Immature natural killer cell (primary cell): ENCODE results near the gene GPR85. TPM values are rescaled to one million over a fixed set of nuclear protein-coding genes. Genes with fewer than 3 reads are reported as not detected.
"Not testable (repeated sequence)": the region's sequence is repeated elsewhere in the genome, so short reads cannot be mapped to it uniquely, and the experiment has no call there.

ENCODE experiments used
- DNase-seq, 3 donors: peaks; one replicate each; pipeline ENCODE4 v3.0.0; 2022; ENCODE audit warnings: mixed read lengths in 1 of 3
- H3K27ac Mint-ChIP-seq, 6 donors: one replicate each; pipeline ENCODE4 v1.8.0; 2020; ENCODE audit warnings: mixed read lengths in 6 of 6, mild to moderate bottlenecking in 5 of 6, inconsistent platforms in 4 of 6, moderate library complexity in 3 of 6
- H3K27me3 Mint-ChIP-seq, 3 donors: one replicate each; pipeline ENCODE4 v1.8.0; 2020 to 2021; ENCODE audit warnings: low read depth in 3 of 3, mild to moderate bottlenecking in 3 of 3, mixed read lengths in 3 of 3, moderate library complexity in 3 of 3, inconsistent platforms in 1 of 3
- H3K36me3 Mint-ChIP-seq, 3 donors: one replicate each; pipeline ENCODE4 v1.8.0; 2020; ENCODE audit warnings: mixed read lengths in 3 of 3, inconsistent platforms in 2 of 3, mild to moderate bottlenecking in 2 of 3
- H3K4me1 Mint-ChIP-seq, 2 donors: one replicate each; pipeline ENCODE4 v1.8.0; 2020; ENCODE audit warnings: inconsistent platforms in 2 of 2, mild to moderate bottlenecking in 2 of 2, mixed read lengths in 2 of 2, moderate library complexity in 1 of 2
- H3K4me3 Mint-ChIP-seq, 5 donors: one replicate each; pipeline ENCODE4 v1.8.0; 2020; ENCODE audit warnings: mild to moderate bottlenecking in 5 of 5, mixed read lengths in 5 of 5, inconsistent platforms in 3 of 5, moderate library complexity in 3 of 5
- H3K9me3 Mint-ChIP-seq, 6 donors: one replicate each; pipeline ENCODE4 v1.8.0; 2020; ENCODE audit warnings: mild to moderate bottlenecking in 6 of 6, mixed read lengths in 6 of 6, inconsistent platforms in 4 of 6, moderate library complexity in 3 of 6
- polyA plus RNA-seq, 3 donors: library from polyadenylated mRNA; unstranded; fragments of 300-500 nt; fragmentation: Illumina TruSeq; gene quantifications; one replicate each; pipeline ENCODE4 v1.2.3, GENCODE V29; 2021

GPR85 gene
- polyA plus RNA-seq, 3 donors from 2014 or later: not detected

- Mint-ChIP-seq H3K27me3 (peaks cover 3 to 7% (median 6%) of the 10 kb centered on the region in 3 donors), H3K36me3 (no peaks in the 10 kb centered on the region), H3K4me3 (no peak overlapping the region), H3K27ac (no peak overlapping the region), H3K9me3 (peaks cover 0 to 4% (median 0%) of the 10 kb centered on the region in 6 donors), H3K4me1 (no peaks in the 10 kb centered on the region)
- no peak for DNase-seq
Measured at GRCh38 chr7:113062499-113062898, 24.1 kb downstream of the GPR85 start.

GRCh38 chr7:113060100-113060499 is 26.5 kb downstream of the GPR85 start:
- Mint-ChIP-seq H3K27ac (no peak overlapping the region), H3K4me1 (no peaks in the 10 kb centered on the region), H3K36me3 (peaks cover 0 to 3% (median 0%) of the 10 kb centered on the region in 3 donors), H3K9me3 (peaks cover 0 to 5% (median 0%) of the 10 kb centered on the region in 6 donors), H3K4me3 (no peak overlapping the region), H3K27me3 (peaks cover 2 to 5% (median 4%) of the 10 kb centered on the region in 3 donors)
- DNase-seq: no peak

GRCh38 chr7:113054938-113055337 is 31.7 kb downstream of the GPR85 start:
- H3K4me1 Mint-ChIP-seq: no peaks in the 10 kb centered on the region
- no peak overlapping the region for H3K27ac Mint-ChIP-seq
- H3K27me3 Mint-ChIP-seq: peaks cover 2 to 5% (median 3%) of the 10 kb centered on the region in 3 donors
- peaks cover 0 to 13% (median under 1%) of the 10 kb centered on the region in 6 donors for H3K9me3 Mint-ChIP-seq
- no peak for DNase-seq
- H3K36me3 Mint-ChIP-seq: peaks cover 0 to 3% (median 0%) of the 10 kb centered on the region in 3 donors
- no peak overlapping the region for H3K4me3 Mint-ChIP-seq

GRCh38 chr7:113054272-113054671 is 32.4 kb downstream of the GPR85 start:
- DNase-seq, H3K4me3 Mint-ChIP-seq, H3K4me1 Mint-ChIP-seq, H3K27ac Mint-ChIP-seq, H3K27me3 Mint-ChIP-seq, H3K36me3 Mint-ChIP-seq: not testable (repeated sequence)
- H3K9me3 Mint-ChIP-seq: peaks cover 0 to 13% (median under 1%) of the 10 kb centered on the region in 6 donors

DNA sequence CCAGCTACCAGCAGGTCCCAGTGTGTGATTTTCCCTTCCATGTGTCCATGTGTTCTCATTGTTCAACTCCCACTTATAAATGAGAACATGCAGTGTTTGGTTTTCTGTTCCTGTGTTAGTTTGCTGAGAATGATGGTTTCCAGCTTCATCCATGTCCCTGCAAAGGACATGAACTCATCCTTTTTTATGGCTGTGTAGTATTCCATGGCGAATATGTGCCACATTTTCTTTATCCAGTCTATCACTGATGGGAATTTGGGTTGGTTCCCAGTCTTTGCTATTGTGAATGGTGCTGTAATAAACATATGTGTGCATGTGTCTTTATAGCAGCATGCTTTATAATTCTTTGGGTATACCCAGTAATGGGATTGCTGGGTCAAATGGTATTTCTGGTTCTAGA is 37.4 kb downstream of the GPR85 start:
- not testable (repeated sequence) for H3K4me3 Mint-ChIP-seq, H3K27me3 Mint-ChIP-seq, H3K4me1 Mint-ChIP-seq, H3K27ac Mint-ChIP-seq, H3K36me3 Mint-ChIP-seq, DNase-seq
- H3K9me3 Mint-ChIP-seq: peaks cover 0 to 12% (median under 1%) of the 10 kb centered on the region in 6 donors

DNA sequence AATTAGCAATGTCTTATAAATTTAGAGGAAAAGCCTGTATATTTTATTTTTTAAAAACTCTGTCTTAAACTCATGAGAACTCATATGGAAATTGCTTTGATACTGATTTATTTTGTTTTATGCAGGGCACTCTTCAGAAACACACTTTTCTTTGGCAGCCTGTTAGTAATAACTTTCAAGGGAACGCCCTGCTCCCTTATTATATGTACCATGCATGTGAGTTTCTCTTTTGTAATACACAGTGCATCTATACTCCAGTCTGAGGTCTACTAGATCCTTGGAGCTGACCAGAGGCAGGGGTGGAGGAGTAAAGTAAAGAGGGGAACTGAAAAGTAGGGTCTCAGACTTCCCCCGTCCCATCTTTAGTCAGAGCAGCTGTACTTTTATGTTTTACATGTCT is 40.2 kb downstream of the GPR85 start:
- Mint-ChIP-seq H3K4me3 (no peak overlapping the region), H3K27me3 (peaks cover 0 to 8% (median 1%) of the 10 kb centered on the region in 3 donors), H3K9me3 (peaks cover 0 to 4% (median under 1%) of the 10 kb centered on the region in 6 donors), H3K4me1 (no peaks in the 10 kb centered on the region), H3K36me3 (no peaks in the 10 kb centered on the region), H3K27ac (no peak overlapping the region)
- no peak for DNase-seq

GRCh38 chr7:113045379-113045778 is 41.2 kb downstream of the GPR85 start:
- no peak overlapping the region for H3K4me3 Mint-ChIP-seq

DNA sequence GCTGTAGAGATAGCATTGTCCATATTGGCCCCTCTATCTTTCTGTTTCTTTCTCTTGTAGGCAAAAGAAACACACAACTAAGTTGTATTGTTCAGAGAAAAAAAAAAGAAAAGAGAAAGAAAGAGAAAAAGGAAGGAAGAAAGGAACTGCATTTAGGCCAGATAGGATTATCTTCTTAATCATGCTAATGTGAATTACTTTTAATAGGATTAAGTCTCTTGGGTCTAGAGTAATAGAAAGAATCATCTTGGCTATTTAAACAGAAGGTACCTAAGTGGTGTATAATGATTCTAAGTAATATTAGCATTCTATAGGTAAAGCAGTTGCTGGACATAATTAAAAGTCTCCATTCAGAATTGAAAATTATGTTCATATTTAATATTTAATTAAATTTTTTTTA is 42.2 kb downstream of the GPR85 start:
- Mint-ChIP-seq H3K27me3 (peaks cover 0 to 11% (median 1%) of the 10 kb centered on the region in 3 donors), H3K9me3 (peaks cover 0 to 10% (median 0%) of the 10 kb centered on the region in 6 donors), H3K4me3 (no peak overlapping the region), H3K36me3 (no peaks in the 10 kb centered on the region), H3K27ac (no peak overlapping the region), H3K4me1 (no peaks in the 10 kb centered on the region)
- DNase-seq: no peak

More at GRCh38 chr7:113045379-113045778, 41.2 kb downstream of the GPR85 start:
- H3K36me3 Mint-ChIP-seq: no peaks in the 10 kb centered on the region
- no peaks in the 10 kb centered on the region for H3K4me1 Mint-ChIP-seq
- DNase-seq: no peak
- no peak overlapping the region for H3K27ac Mint-ChIP-seq
- H3K27me3 Mint-ChIP-seq: peaks cover 0 to 10% (median 1%) of the 10 kb centered on the region in 3 donors
- peaks cover 0 to 10% (median under 1%) of the 10 kb centered on the region in 6 donors for H3K9me3 Mint-ChIP-seq

GRCh38 chr7:113040849-113041248 is 45.8 kb downstream of the GPR85 start:
- no peaks in the 10 kb centered on the region for H3K4me1 Mint-ChIP-seq
- H3K4me3 Mint-ChIP-seq: no peak overlapping the region
- no peaks in the 10 kb centered on the region for H3K36me3 Mint-ChIP-seq
- H3K27ac Mint-ChIP-seq: no peak overlapping the region
- DNase-seq: no peak
- H3K27me3 Mint-ChIP-seq: peaks cover 0 to 7% (median 1%) of the 10 kb centered on the region in 3 donors
- H3K9me3 Mint-ChIP-seq: peaks cover 0 to 6% (median 0%) of the 10 kb centered on the region in 6 donors

DNA sequence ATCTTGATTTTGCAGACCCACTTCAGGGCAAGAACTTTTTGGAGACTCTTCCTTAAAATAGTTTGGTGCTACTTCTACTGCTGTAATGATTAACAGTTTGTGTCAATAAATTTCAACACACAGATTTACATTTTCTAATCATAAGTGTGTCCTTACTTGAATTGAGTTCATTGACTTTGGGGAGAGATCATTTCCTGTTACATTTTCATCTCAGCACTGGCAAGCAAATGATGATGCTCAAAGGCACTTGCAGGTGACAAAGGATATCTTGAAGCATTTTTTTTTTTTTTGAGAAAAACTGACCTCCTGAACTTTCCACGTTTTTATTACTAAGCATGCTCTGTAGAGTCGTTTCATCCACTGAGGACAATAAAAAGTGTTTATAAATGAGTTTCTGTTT is 52.7 kb downstream of the GPR85 start:
- Mint-ChIP-seq H3K27me3 (peaks cover 0 to 6% (median 0%) of the 10 kb centered on the region in 3 donors), H3K27ac (no peak overlapping the region), H3K9me3 (peaks cover 0 to 3% (median 0%) of the 10 kb centered on the region in 6 donors), H3K4me3 (no peak overlapping the region), H3K36me3 (no peaks in the 10 kb centered on the region), H3K4me1 (no peaks in the 10 kb centered on the region)
- DNase-seq: no peak

Other genes starting within 250 kb of the GPR85 start
- 10 to 100 TPM; 30.7 to 43.2 (median 34.9) TPM for gene SMIM30, start 31.7 kb upstream of the GPR85 start, polyA plus RNA-seq